ENCODE measurements around the gene VAV2.
A peak's percentile ranks its signal among the peaks of the same experiment; 100 is the strongest.
"Not testable (repeated sequence)": the region's sequence is repeated elsewhere in the genome, so short reads cannot be mapped to it uniquely, and the experiment has no call there.

Gene VAV2

DNA sequence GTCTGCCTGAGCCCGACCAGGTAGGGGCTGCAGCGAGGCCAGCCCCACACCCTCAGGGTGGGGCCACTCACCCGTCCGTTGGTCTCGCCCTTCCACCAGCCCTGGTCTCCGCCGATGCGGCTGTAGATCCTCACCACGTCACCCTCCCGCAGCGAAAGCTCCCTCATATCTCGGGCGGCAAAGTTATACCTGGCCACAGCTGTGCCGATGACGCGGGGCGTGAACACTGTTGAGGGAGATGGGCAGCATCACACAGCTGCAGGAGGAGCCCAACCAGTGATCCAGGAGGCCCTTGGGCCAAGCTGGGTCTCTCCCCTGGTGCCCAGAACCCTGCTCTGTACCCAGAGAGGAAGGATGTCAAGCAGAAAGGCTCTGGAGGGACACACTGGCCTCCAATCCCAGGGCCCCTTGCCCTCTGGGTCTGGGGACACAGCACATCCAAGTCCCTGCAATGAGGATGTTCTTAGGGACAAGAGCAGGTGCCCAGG, 223.7 kb downstream of the VAV2 start:
- DNase-seq (ENCODE audit: low read depth): no peak

DNA sequence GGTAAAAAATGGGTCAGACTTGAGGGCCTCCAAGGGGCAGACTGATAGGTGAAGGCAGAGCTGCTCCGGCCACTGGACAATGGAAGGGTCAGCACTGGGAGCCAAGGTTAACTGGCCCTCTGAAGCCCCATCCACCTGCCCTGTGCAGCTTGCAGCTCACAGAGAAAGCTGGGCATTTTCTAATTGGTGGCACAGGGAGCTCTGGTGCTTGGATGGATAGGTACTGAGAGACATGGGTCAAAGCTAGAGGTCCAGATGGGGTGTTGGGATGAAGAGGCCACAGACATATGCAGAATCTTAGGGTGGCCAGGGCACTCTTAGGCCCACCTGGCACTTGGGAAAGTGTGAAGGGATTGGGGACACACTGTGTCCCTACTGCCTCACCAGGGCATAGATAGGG, 224.5 kb downstream of the VAV2 start:
- DNase-seq (ENCODE audit: low read depth): no peak

DNA sequence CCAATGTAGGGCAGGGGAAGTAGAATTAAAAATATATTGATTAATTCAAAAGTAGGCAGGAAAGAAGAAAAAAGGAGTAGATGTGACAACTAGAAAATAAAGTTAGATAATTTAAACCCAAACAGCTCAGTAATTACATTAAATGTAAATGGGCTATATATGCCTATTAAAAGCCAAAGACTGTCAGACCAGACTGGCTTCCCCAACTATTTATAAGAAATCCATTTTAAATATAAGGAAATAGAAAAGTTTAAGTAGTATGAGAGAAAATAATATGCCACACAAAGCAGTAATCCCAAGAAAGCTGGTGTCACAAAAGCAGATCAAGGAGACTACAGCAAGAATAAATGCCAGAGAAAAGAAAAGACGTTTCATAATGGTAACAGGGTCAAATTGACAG, 225.1 kb downstream of the VAV2 start:
- DNase-seq (ENCODE audit: low read depth): no peak

DNA sequence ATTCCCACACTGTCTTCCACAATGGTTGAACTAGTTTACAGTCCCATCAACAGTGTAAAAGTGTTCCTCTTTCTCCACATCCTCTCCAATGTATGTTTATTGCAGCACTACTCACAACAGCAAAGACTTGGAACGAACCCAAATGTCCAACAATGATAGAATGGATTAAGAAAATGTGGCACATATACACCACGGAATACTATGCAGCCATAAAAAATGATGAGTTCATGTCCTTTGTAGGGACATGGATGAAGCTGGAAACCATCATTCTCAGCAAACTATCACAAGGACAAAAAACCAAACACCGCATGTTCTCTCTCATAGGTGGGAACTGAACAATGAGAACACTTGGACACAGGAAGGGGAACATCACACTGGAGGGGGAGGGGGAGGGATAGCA, 225.9 kb downstream of the VAV2 start:
- not testable (repeated sequence) for DNase-seq (ENCODE audit: low read depth)

DNA sequence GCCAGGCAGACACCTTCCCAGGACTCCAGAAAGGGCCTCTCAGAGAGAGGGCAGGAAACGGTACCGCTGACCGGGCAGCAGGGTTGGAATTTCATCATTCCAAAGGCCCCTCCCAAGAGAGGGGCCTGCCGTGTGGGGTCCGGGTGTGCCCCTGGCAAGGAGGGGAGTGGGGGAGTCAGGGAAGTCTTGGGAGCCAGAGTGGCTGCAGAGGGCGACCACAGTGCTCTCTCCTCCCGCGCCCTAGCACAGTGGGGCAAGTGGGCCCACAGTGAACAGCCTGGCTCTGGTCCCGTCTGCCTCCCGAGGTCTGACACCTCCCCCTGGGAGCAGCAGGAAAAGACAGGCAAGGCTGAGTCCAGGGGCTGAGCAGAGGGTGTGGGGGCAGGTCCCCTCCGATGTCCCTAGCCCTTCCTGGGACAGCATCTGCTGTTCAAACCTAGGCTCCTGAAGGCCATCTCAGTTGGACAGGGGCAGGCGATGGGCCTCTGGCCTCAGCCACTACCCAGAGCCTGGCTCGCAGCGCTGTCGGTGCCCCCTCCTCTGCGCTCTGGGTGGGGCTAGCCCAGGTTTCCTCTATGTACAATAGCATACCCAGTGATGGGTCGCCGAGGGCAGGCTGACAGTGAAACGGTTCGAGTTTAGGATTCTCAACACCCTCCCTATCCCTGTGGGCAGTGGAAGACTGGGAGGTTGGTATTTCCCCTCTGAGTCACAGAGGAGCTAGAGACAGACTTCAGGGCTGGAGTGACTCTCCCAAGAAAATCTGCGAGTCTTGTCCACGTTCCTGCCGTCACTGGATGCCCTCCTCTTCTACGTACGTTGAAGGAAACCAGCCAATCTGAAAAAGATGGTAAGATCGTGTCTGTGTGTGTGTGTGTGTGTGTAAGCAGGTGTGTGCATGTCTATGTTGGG, 228.6 kb downstream of the VAV2 start:
- no peak for DNase-seq (ENCODE audit: low read depth)

DNA sequence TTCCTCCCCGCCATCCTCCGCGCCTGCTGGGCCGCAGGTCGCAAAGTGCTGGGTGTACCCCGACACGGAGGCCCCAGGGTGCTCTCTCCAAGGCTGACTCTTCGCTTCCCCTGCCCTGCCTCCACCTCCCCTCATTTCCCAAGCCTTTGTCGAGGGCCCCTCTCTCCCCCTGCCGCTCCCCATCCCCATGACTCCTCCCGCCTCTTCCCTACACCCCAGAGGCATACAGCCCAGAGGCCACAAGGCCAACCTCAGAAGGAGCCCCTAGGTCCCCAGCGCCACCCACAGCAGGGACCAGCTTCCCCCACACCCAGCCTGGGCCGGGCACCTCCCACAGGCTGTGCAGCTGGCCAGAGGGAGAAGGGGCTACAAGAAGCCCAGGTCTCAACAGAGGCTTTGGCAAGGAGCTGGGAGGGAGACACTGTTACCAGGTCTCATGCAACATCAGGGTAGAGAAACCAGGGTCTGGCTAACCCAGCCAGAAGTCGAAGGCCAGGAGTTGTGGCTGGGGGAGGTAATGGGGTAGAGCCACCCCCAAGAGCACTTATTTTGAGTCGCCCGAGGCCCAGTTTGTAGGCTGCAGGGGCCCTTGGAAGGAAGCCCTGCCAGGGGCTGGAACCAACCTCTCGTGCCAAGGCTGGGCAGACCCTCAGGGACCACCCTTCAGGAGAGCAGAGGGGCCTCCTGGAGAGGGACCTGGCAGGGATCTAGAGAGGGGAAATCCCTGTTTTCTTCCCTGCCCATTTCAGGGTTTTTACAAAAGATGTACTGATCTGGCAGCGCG, 229.4 kb downstream of the VAV2 start:
- no peak for DNase-seq (ENCODE audit: low read depth)

DNA sequence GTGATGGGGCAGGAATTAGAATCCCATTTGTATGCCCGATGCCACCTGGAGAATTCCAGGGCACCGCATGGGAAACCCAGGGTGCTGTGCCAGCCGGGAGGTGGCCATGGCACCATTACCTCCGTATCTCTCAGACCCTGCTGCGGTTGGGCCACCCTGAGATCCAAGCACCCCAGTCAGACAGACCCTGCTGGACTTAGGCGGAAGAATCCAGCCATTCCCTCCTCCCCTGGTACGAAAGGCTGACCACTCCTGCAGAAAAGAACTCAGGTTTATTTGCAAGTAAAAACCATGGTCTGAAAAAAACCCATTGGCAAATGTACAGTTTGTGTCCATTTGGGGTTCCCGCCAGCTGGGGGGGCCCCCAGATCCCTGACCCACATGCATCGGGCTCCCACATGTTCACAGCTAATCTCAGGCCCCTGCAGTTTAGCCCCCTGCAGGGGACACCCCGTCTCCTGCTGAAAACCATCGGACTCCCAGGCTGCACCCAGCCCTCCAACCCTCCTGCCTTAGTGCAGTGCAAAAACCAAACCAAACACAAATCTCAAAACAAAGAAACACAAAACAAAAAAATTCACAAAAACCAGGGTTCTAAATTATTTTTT, 230.4 kb downstream of the VAV2 start:
- no peak for DNase-seq (ENCODE audit: low read depth)

DNA sequence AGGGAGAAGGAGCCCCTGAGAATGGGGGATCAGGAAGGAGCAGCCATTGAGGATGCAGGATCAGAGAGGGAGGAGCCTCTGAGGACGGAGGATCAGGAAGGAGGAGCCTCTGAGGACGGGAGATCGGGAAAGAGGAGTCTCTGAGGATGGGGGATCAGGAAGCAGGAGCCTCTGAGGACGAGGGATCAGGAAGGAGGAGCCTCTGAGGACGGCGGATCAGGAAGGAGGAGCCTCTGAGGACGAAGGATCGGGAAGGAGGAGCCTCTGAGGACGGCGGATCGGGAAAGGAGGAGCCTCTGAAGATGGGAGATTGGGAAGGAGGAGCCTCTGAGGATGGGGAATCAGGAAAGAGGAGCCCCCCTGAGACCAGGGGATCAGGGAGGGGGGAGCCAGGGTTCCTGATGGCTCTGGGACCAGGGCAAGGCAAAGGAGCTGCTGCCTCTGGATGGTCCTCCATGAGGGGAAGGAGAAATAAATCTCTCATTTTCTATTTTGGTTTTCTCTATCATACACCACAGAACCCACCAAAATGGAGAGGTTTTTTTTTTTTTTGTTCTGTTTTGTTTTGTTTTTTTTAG, 231.3 kb downstream of the VAV2 start:
- no peak for DNase-seq (ENCODE audit: low read depth)

DNA sequence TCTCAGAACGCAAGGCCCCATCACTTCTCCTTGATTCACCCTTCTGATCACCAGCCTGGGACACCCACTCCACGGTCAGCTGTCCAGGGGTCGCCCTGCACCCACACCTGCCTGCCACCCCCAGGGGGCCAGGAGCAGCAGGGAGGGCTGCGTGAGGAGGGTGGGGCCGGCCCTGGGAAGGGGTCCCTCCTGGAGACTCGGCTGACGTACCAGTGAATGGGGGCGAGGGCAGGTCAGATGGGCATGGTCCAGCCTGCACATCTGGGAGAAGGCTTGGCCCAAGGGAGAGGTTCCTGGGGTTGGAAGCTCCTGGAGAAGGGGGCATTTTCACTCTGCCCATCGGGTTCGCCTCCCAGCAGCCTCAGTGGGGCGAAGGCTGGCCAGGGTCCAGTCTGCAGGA, 232.2 kb downstream of the VAV2 start:
- DNase-seq (ENCODE audit: low read depth): no peak

DNA sequence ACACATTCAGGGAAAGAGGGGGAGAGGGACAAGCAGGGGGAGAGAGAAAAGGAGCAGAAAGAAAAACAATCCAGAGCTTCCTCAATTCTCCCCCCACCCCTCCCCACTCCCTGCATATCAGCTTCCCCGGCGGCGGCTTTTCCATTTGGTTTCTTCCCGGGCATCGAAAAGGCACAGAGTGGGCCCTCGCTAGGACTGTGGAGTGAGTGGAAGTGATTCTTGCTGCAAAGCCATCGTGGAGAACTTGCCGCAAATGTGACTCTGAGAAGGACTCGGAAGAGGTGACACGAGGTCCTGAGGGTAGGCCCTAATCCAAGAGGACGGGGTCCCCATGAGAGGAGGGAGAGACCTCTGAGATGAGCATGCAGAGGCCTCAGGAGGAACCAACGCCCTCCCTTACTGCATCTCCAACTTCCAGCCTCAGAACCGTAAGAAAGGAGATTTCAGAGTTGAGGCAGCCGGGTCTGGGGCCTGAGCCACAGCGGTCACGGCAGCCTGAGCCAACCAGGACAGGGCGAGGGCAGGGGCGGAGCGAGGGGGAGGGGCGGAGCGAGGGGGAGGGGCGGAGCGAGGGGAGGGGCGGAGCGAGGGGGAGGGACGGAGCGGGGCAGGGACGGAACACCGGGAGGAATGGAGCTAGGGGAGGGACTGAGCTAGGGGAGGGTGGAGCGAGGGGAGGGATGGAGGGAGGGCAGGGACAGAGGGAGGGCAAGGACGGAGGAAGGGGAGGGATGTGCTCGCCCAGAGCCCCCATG, 232.8 kb downstream of the VAV2 start:
- no peak for DNase-seq (ENCODE audit: low read depth)

DNA sequence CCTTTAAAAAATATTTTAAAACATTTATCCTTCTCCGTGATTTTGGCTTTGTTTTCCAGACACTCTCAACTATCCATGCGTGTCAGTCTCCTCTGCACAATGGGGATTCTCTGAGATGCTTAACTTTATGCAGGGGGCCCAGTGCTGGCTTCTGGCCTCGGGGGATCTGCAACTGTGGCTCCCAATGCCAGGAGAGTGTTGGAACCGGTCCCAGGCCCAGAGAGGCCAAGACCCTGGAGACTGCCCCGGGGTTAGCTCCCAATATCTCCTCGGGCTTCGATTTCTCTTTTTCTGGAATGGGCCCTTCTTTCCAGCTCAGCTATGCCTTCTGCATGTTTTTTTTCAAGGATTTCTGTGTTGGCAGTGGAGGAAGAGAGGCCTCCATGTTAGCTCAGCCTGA, 233.9 kb downstream of the VAV2 start:
- DNase-seq (ENCODE audit: low read depth): no peak

DNA sequence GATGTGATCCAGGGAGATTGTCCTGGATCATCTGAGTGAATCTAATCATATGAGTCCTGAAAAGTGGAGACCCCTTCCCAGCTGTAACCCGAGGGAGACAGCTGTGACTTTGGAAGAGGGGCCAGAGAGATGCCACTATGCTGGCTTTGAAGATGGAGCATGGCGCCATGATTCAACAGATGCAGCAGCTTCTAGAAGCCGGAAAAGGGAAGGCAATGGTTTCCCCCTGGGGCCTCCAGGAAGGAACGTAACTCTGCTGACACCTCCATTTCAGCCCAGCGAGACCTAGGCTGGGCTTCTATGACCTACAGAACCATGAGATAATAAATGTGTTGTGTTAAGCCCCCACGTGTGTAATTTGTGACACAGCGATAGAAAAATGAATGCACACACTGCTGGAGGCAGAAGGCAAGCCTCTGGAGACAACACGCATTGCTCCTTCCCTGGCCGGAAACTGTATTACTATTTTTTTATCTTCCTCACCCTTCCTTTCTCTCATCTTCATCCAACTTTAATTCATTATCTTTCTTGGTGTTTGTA, 237.4 kb downstream of the VAV2 start:
- DNase-seq (ENCODE audit: low read depth): no peak

DNA sequence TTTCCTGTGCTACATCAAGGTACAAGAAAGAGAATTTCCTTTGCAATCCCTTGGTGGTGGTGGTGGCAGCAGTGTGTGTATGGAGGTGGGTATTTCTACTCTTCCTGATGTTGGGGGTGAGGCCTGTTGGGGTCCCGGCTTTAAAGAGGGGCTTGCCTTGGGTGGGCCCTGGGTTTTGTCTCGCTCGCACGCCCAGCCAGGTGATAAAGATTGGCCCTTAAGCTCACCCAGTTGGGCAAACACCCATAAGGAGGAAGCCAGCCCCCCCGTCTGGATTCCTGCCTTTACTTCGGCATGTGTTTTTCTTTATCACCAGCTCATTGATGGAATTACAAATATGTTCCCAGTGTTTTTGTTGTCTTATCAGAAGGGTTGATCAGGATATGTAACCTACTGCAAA, 237.9 kb downstream of the VAV2 start:
- DNase-seq (ENCODE audit: low read depth): no peak

DNA sequence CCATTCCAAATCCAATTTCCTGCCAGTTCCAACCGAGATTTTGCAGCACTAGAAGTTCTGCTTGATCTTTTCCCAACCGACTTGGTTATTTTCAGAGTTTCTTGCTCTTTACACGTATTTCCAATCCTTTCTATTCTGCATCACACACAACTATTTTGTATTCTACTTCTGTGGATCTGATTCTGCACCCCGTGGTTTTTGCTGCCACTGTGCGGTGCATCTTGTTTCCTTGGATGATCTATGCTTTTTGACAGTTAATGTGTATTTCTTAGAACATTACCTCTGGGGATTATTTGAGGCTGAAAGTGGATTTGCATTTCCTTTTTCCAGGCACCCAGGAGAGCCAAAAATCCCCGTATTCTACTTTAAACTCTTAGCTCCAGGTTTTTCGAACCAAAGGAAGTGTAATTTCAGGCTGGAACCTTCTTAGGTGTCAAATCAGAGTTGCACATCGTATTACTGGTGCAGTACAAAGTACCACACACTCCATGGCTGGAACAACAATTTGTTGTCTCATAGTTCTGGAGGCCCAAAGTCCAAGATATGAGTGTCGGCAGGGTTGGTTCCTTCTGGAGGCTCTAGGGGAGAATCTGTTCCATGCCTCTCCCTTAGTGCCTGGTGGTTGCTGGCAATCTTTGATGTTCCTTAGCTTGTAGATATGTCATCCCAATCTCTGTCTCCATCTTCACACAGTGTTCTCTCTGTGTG, 239.2 kb downstream of the VAV2 start:
- DNase-seq (ENCODE audit: low read depth): no peak

DNA sequence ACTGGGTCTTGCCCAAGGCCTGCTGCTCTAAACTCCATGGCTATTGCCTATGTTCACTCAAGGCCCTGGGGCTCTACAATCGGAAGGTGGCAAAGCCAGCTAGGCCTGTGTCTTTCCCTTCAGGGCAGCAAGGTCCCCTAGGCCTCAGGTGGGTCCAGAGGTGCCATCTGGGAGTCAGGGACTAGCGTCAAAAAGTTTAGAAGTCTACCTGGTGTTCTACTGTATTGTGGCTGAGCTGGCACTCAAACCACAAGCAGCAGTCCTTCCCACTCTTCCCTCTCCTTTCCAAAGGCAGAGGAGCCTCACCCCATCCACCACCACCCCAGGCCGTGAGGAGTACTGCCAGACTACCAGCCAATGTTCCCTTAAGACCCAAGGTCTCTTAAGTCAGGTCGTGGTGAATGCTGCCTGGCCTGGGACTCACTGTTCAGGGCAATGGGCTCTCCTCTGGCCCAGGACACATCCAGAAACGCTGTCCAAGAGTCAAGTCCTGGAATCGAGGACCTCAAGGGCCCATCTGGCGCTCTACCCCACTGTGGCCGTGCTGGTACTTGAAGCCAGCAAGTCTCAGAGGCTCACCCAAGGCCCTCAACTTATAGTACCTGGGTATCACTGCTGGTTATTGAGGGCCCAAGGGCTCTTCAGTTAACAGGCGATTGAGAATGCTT, 241.0 kb downstream of the VAV2 start:
- no peak for DNase-seq (ENCODE audit: low read depth)

DNA sequence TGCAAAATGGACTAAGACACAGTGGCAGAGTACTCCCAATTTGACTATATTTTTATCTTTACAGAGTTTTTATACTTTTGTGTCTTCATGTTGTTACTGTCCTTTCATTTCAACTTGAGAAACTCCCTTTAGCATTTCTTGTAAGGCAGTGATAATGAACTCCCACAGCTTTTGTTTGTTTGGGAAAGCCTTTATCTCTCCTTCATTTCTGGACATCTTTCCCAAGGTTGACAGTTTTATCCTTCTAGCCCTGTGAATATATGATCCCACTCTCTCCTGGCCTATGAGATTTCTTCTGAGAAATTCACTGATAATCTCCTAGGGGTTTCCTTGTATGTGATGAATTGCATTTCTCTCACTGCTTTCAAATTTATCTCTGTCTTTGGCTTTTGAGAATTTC, 244.8 kb downstream of the VAV2 start:
- DNase-seq (ENCODE audit: low read depth): no peak

DNA sequence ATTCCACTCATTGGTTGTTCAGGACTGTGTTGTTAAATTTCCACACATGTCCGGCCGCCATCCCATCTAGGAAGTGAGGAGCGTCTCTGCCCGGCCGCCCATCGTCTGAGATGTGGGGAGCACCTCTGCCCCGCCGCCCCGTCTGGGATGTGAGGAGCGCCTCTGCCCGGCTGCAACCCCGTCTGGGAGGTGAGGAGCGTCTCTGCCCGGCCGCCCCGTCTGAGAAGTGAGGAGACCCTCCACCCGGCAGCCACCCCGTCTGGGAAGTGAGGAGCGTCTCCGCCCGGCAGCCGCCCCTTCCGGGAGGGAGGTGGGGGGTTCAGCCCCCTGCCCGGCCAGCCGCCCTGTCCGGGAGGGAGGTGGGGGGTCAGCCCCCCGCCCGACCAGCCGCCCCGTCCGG, 247.6 kb downstream of the VAV2 start:
- DNase-seq (ENCODE audit: low read depth): not testable (repeated sequence)

DNA sequence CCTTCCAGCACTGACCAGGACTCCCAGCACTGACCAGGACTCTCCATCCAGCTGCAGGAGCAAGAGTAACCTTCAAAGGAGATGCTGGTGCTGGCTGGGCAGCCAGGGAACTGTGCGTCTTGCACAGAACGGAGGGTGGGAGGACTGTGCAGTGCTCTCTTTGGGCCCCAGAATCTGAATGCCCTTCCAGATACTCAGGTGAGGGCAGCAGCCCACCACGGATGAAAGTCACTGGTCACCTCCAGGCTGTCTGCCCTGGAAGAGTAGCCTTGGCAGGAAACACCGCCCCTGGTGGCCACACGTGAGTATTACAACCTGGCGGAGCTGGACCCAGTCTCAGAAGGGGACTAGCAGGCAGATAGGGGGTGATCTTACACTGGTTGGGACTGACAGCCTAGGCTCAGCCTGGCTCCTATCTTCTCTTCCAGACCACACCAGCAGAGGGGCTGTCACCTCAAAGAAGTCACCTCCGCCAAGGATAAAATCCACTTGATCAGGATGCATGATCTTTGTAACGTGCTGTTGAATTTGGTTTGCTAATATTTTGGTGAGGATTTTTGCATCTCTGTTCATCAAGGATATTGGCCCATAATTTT, 249.2 kb downstream of the VAV2 start:
- peak; percentile 71 for DNase-seq (ENCODE audit: low read depth)

DNA sequence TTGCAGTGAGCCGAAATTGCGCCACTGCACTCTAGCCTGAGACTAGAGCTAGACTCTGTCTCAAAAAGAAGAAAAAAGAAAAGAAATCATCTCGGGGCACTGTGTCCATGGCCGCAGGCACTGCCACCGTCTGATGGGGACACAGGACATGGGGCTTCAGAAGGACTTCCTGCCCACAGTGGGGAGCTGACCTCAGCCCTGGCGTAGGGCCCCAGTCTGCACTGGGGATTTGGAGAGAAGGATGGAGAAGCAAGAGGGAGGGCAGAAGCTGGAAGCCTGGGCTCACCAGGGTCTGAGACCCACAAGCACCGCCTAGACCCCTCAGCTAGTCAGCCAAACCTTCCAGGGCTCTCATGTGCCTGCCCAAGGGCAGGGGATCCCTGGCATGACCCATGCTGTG, 249.9 kb downstream of the VAV2 start:
- DNase-seq (ENCODE audit: low read depth): no peak

DNA sequence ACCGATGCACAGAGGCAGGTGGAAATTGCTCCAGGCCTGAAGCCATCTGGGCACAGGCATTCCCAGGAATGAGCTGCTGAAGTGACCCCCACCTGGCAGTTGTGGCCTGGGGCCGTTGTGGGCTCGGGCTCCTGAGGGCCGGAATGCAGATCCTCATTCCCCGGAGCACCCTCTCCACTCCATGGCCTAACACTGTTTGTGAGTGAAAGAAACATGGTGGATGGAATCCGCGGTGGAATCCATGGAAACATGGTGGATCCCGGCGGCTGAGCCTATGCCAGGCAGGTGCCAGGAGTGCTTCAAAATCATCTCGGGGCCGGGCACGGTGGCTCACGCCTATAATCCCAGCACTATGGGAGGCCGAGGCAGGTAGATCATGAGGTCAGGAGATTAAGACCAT, 250.4 kb downstream of the VAV2 start:
- DNase-seq (ENCODE audit: low read depth): no peak

Measured in activated T-cell treated with anti-CD3 and anti-CD28 coated beads for 1 hour (primary cell).